ENCODE measurements around the gene SSNA1. TPM values are rescaled to one million over a fixed set of nuclear protein-coding genes. Genes with fewer than 3 reads are reported as not detected.

Gene SSNA1
- polyA plus RNA-seq, 1 donor from 2014 or later, result 170 TPM

DNA sequence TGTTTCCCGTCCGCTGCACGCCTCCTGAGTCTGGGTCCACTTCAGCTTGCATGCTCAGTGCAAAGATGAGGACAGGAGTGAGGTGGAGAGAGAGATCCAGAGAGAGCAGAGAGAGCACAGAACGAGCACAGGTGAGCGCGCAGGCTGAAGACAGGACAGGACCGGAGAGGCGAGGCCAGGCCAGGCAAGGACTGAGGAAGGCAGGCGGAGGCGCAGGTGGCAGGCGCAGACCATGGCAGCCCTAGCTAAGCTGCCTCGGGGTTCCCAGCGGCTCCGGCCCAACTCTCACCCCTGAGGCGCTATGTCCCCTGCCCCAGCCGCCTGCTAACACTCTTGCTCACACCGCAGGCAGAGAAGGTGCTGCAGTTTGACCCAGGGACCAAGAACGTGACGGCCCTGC lies 39.8 kb upstream of the SSNA1 start:
- H3K4me2 ChIP-seq (ENCODE audit: low read length), result no peak overlapping the region
- H3K9ac ChIP-seq (ENCODE audit: low read length), result no peak overlapping the region
- H3K27ac ChIP-seq (ENCODE audit: low read length), result no peak overlapping the region
- no peaks in the 10 kb centered on the region for H3K9me3 ChIP-seq (ENCODE audit: low read length)
- peaks cover 5% of the 10 kb centered on the region for H3K27me3 ChIP-seq (ENCODE audit: insufficient read depth, low read depth, low read length)
- no peaks in the 10 kb centered on the region for H4K20me1 ChIP-seq (ENCODE audit: insufficient read depth)
- H3K4me3 ChIP-seq (ENCODE audit: low read length), result no peak overlapping the region
- H3K36me3 ChIP-seq (ENCODE audit: insufficient read depth, low read length), result no peaks in the 10 kb centered on the region
- H3F3A ChIP-seq (ENCODE audit: insufficient read depth, low read length, poor library complexity, severe bottlenecking), result no peaks in the 10 kb centered on the region
- no peaks in the 10 kb centered on the region for H3K9me2 ChIP-seq (ENCODE audit: insufficient read depth, low read length)
- TF ChIP-seq POLR2AphosphoS5 (IDR thresholded peaks at IDR 0.05), result no peak
- no peak for TF ChIP-seq TAF1 (IDR thresholded peaks at IDR 0.05; ENCODE audit: low read depth)
- no peak for TF ChIP-seq RAD21 (conservative IDR thresholded peaks at IDR 0.05)
- H2AFZ ChIP-seq (ENCODE audit: low read depth, low read length), result no peak overlapping the region
- no peaks in the 10 kb centered on the region for H3K79me2 ChIP-seq (replicated peaks; ENCODE audit: insufficient read depth, low read length)

DNA sequence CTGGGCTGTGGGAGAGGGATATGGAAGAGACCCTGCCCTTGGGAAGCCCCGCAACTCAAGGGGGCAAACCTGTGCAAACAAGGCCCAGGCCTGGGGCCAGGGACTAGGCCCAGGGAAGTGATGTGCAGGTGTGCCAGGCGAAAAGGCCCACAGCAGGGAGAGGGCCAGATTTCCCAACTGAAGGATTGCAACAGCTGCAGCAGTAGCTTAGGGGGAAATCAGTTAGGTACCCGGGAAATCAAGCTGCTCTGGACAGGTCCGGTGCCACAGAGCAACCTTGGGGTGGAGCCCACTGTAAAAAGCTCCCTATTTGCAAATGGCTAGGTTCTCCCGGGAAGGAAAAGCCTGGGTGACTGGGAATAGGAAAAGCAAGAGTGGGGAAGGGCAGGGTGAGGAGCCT lies 39.1 kb upstream of the SSNA1 start:
- Histone ChIP-seq H4K20me1 (ENCODE audit: insufficient read depth) (no peaks in the 10 kb centered on the region), H3K9me3 (ENCODE audit: low read length) (no peaks in the 10 kb centered on the region), H3K9ac (ENCODE audit: low read length) (no peak overlapping the region), H3K27ac (ENCODE audit: low read length) (no peak overlapping the region), H3K27me3 (ENCODE audit: insufficient read depth, low read depth, low read length) (no peaks in the 10 kb centered on the region), H2AFZ (ENCODE audit: low read depth, low read length) (no peak overlapping the region), H3K4me2 (ENCODE audit: low read length) (no peak overlapping the region), H3F3A (ENCODE audit: insufficient read depth, low read length, poor library complexity, severe bottlenecking) (no peaks in the 10 kb centered on the region), H3K36me3 (ENCODE audit: insufficient read depth, low read length) (no peaks in the 10 kb centered on the region), H3K79me2 (replicated peaks; ENCODE audit: insufficient read depth, low read length) (no peaks in the 10 kb centered on the region), H3K9me2 (ENCODE audit: insufficient read depth, low read length) (no peaks in the 10 kb centered on the region), H3K4me3 (ENCODE audit: low read length) (no peak overlapping the region)
- TF ChIP-seq TAF1 (IDR thresholded peaks at IDR 0.05; ENCODE audit: low read depth) (no peak), EP300 (conservative IDR thresholded peaks at IDR 0.05; ENCODE audit: poor library complexity, severe bottlenecking) (no peak), RAD21 (conservative IDR thresholded peaks at IDR 0.05) (no peak), SMC3 (conservative IDR thresholded peaks at IDR 0.05; ENCODE audit: poor library complexity) (no peak), MXI1 (conservative IDR thresholded peaks at IDR 0.05; ENCODE audit: poor library complexity, severe bottlenecking) (no peak), POLR2AphosphoS5 (IDR thresholded peaks at IDR 0.05) (no peak), EZH2 (IDR thresholded peaks at IDR 0.05; ENCODE audit: borderline replicate concordance, insufficient read depth, low read length, poor library complexity, severe bottlenecking) (no peak)
- TF ChIP-seq, protein P1, sequence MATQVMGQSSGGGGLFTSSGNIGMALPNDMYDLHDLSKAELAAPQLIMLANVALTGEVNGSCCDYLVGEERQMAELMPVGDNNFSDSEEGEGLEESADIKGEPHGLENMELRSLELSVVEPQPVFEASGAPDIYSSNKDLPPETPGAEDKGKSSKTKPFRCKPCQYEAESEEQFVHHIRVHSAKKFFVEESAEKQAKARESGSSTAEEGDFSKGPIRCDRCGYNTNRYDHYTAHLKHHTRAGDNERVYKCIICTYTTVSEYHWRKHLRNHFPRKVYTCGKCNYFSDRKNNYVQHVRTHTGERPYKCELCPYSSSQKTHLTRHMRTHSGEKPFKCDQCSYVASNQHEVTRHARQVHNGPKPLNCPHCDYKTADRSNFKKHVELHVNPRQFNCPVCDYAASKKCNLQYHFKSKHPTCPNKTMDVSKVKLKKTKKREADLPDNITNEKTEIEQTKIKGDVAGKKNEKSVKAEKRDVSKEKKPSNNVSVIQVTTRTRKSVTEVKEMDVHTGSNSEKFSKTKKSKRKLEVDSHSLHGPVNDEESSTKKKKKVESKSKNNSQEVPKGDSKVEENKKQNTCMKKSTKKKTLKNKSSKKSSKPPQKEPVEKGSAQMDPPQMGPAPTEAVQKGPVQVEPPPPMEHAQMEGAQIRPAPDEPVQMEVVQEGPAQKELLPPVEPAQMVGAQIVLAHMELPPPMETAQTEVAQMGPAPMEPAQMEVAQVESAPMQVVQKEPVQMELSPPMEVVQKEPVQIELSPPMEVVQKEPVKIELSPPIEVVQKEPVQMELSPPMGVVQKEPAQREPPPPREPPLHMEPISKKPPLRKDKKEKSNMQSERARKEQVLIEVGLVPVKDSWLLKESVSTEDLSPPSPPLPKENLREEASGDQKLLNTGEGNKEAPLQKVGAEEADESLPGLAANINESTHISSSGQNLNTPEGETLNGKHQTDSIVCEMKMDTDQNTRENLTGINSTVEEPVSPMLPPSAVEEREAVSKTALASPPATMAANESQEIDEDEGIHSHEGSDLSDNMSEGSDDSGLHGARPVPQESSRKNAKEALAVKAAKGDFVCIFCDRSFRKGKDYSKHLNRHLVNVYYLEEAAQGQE (IDR thresholded peaks at IDR 0.05; ENCODE audit: borderline replicate concordance), result no peak
- TF ChIP-seq, protein P2, sequence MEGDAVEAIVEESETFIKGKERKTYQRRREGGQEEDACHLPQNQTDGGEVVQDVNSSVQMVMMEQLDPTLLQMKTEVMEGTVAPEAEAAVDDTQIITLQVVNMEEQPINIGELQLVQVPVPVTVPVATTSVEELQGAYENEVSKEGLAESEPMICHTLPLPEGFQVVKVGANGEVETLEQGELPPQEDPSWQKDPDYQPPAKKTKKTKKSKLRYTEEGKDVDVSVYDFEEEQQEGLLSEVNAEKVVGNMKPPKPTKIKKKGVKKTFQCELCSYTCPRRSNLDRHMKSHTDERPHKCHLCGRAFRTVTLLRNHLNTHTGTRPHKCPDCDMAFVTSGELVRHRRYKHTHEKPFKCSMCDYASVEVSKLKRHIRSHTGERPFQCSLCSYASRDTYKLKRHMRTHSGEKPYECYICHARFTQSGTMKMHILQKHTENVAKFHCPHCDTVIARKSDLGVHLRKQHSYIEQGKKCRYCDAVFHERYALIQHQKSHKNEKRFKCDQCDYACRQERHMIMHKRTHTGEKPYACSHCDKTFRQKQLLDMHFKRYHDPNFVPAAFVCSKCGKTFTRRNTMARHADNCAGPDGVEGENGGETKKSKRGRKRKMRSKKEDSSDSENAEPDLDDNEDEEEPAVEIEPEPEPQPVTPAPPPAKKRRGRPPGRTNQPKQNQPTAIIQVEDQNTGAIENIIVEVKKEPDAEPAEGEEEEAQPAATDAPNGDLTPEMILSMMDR (IDR thresholded peaks at IDR 0.05; ENCODE audit: poor library complexity, severe bottlenecking), result no peak

All from neural cell (in vitro differentiated cells).